SK-N-DZ (cell line): ENCODE measurements around the gene FGFR4. TPM values are rescaled to one million over a fixed set of nuclear protein-coding genes. Genes with fewer than 3 reads are reported as not detected.
A peak's percentile ranks its signal among the peaks of the same experiment; 100 is the strongest.
"Not testable (repeated sequence)": the region's sequence is repeated elsewhere in the genome, so short reads cannot be mapped to it uniquely, and the experiment has no call there.

Experiments used
- DNase-seq: peaks from one replicate; pipeline ENCODE4 v3.0.0-alpha.2; 2015; ENCODE audit warnings: low spot score
- polyA plus RNA-seq, 2 experiments: library from polyadenylated mRNA; depleted of rRNA; stranded (reverse); fragments of >200 nt; gene quantifications; 2 replicates each; pipeline ENCODE4 v1.2.3, GENCODE V29; 2014

The FGFR4 gene
- polyA plus RNA-seq (2014; cell fraction: cytosol; rRNA removed) = 1.4 and 2.1 TPM in 2 replicates
- 1.8 and 2.0 TPM in 2 replicates for polyA plus RNA-seq (2014; cell fraction: nucleus; rRNA removed)

DNA sequence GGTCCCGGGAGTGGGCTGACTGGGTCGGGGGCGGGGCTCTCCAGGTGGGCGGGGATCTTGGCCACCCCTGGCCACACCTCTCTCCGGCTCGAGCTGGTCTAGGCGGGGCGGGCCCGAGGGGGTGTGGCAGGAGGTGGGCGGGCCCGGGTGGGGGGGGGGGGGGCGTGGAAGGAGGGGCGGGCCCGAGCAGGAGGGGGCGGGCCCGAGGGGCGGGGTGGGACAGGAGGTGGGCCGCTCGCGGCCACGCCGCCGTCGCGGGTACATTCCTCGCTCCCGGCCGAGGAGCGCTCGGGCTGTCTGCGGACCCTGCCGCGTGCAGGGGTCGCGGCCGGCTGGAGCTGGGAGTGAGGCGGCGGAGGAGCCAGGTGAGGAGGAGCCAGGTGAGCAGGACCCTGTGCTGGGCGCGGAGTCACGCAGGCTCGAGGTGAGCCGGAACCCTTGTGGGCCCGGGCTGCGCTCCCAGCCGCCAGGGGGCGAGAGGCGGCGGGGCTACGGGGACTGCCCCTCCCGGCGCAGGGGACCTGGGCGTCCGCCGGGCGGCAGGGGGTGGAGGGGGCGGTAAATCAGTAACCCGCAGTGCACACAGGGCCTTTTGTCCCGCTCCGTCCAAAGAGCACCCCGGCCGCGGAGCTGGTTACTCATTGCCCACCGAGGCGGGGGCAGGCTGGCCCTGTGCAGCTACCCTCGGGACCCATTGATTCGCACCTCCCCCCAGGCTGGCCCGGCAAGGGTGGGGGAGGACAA is at the start of gene FGFR4:
TSS of gene FGFR4 (plus strand) at position 262 of the 744 bp plus-strand sequence. CDS start 2,688 bp downstream, outside the sequence.
- DNase-seq = peak; percentile 43

DNA sequence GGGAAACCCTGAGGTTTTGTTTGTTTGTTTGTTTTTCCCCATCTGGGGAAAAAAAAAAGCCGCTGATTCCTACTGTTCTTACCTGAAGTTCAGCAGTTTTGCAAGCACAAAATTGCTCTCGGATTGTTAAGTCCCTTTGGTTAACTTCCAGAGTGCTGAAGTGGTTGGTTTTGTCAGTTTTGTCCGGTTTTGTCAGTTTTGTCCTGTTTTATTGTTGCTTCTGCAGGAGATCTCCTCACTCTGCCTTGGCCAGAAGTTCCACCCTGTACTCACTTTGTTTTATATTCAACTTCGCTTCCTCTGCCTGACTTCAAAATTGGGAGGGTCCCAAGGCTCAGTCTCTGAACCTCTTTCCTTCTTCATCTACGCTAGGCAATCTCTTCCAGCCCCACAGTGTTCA is 49.8 kb upstream of the FGFR4 start:
- DNase-seq = no peak

DNA sequence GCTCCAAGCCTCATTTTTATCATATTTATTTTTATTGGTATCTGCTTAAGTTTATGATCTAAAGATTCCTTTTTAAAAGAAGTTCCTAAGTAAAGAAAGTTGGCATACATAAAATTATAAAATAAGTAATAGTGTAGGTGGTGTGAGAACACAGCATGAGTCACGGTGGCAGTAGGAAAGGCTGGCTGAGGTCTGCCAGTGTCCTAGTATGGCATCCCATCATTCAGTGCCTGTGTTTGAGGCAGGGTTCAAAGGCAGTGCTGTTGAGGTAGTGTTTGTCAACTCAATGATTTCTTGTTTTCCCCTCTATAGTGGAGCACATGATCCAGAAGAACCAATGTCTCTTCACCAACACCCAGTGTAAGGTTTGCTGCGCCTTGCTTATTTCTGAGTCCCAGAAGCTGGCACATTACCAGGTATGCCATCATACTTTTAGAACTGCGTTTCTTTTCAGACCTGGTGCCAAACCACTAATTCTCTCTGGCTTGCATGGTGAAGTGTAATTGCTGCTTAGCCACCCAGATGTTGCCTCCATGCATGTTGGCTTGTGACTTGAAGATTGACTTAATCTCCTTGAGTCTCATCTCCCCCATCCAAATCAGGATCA is 45.8 kb upstream of the FGFR4 start:
- DNase-seq = no peak

DNA sequence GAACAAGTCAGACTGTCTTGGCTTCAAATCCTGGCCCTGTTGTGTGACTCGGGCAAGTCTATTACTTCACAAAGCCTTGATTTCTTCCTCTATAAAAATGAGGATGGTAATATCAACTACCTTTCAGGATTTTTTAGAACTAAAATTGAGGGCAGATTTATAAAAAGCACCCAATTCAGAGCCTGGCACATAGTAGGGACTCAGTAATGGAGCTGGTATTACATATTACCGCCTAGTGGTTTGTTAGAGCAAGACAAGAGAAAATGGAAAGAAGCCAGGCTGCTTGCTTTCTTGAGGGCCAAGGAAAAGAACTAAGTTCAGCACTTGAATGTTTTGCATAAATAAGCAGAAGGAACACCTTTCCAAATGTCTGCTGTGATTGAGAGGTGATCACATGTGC is 44.8 kb upstream of the FGFR4 start:
- no peak for DNase-seq

DNA sequence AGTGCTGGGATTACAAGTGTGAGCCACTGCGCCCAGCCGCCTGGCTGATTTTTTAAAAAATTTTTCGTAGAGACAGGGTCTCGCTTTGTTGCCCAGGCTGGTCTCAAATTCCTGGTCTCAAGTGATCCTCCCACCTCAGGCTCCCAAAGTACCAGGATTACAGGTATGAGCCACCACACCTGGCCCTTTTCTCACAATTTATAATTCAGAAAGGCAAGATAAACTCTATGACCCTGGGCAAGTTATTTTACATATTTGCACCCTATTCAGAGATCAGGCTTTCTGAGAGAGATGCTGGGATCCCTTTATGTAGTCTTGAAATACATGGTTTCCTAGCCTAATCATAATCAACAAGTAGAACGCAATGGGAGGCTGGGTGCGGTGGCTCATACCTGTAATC is 43.6 kb upstream of the FGFR4 start:
- no peak for DNase-seq

DNA sequence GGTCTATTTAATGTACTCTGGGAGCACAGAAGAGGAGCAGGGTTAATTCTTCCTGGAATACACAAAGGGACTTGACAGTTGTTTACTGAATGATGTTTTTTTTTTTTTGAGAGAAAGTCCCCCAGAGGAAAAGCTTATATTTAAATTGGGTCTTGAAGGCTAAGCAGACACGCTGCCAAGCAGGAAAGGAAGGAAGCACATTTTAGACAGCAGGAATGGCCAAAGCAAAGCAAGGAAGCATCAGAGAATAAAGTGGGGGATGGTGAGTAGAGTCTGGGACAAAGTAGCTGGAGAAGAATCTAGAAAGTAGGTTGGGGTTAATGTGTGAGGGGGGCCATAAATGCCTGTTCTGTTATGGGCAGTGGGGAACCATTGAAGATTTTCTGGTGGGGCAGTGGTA is 42.8 kb upstream of the FGFR4 start:
- DNase-seq = no peak

DNA sequence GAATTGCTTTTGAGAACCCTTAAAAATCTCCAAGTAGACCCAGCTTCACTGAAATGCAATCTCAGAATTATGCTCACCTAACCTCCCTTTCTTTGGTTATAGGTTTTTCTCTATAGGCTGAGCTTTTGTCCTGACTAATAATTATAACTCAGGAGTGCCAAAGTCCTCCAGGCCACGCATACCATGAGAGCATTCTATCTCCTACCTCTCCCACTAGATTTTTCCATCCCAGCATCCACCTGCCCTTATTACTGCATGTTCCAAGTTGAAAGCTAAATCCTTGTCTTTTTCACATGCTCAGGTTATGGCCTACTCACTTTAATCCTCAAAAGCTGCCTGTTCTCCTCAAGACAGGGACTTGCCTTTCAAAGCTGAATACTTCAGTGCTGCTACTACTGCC is 42.1 kb upstream of the FGFR4 start:
- DNase-seq = no peak

DNA sequence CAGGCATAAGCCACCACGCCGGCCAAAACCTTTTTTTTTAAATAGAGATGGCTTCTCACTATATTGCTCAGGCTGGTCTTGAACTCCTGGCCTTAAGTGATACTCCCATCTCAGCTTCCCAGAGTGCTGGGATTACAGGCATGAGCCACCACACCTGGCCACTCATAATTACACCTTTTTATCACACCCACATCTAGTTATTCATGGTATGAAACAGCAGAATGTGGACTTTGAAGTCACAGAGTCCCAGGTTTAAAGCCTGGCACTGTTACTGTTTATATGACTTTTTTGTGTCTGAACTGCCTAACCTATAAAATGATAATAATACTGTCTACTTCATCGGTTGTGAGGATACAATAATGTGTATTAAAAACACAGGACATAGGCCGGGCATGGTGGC is 41.1 kb upstream of the FGFR4 start:
- DNase-seq = no peak

DNA sequence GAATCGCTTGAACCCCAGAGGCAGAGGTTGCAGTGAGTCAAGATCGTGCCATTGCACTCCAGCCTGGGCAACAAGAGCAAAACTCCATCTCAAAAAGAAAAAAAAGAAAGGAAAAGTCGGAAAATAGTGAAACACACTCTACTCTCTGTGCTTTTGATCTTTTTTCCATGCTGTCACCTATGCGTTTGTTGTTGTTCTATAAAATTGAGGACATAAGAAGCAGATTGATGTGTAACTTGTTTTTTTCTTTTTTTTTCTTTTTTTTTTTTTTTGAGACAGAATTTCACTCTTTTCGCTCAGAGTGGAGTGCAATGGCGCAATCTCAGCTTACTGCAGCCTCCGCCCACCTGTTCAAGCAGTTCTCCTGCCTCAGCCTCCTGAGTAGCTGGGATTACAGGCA is 38.2 kb upstream of the FGFR4 start:
- DNase-seq = not testable (repeated sequence)

DNA sequence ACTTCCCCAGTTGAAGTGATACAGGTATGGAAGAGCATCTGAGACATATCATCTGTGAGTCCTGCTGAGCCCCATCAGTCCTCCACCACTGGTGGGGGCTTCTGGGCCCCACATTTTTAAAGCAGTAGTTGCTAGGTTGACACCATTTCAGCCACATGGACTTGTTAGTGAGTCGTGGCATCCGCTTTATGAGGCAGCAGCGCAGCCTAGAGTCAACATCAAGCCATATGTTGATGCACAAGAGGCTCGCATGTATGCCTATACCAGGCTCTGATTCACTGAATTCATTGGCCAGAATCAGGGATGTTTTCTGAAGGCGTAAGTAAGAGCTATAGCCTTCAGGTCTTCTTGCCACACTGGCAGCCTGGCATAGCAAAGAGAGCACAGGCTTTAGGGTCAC is 37.4 kb upstream of the FGFR4 start:
- DNase-seq = no peak

DNA sequence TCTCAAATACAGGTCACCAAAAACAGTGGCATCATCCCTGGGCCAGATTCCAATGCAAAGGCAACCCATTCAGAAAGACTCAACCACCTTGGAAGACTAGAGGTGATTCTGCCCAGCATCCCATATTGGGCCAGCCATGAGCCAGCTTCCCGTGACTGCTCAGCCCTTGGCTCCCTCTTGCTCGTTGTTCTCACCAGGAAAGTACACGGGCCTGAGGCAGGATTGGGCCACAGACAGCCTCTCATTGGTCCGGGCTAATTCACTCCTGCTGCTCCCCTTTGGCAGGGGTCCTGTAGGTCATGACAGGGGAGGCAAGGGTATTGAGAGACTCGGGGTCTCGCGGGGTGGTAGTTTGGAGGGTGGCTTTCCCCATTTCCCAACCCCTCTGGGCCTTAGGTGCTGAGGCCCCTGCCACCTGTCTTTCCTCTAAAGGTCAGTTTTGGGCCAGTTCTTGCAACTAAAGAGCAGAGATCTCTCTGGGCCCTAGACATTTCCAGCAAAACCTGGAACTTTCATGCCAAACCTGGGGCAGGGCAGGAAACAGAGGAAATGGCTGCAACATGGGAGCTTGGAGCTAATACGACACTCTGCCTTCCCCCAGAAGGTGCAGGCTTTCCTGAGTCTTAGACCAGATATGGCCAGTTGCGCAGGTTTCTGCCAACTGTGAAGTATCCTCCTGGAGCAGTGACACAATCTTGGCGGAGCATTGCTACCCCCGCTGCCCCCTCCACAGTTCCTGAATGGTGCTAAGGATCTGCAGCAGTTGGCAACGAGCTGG is 22.0 kb upstream of the FGFR4 start:
- no peak for DNase-seq

DNA sequence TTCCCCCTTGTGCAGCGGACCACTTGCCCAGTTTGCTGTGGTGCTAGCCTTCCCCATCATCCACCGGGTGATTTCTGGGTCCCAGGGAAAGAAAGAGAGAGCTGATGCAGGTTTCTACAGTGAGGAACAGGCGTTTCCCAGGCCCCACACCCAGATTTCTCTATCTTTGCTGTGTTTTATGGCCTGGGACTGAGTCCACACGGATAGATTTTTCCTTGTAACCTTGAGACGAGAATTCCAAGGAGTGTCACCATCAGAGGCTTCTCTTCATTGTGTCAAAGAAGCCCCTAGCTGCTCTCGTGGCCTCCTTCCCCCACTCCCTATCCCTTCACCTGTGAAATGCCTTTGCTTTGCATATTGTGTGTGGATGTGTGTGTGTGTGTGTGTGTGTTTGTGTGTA is 21.2 kb upstream of the FGFR4 start:
- no peak for DNase-seq

DNA sequence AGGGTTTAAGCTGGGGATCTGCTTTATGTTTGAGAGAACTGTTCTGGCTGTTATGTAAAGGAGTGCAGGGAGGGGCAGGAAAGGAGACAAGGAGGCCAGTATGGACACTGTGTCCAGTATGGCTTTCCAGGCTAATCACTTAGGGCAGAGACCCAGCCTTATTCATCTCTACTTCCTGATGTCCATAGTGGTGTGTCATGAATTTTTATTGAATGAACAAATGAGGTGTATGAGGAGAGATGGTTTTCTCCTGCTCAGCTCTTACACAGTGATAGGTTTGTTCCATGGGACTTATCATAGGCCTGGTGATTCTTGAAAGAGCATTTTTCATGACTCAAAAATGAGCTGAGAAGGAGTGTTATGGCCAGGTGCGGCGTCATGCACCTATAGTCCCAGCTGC is 20.5 kb upstream of the FGFR4 start:
- no peak for DNase-seq

DNA sequence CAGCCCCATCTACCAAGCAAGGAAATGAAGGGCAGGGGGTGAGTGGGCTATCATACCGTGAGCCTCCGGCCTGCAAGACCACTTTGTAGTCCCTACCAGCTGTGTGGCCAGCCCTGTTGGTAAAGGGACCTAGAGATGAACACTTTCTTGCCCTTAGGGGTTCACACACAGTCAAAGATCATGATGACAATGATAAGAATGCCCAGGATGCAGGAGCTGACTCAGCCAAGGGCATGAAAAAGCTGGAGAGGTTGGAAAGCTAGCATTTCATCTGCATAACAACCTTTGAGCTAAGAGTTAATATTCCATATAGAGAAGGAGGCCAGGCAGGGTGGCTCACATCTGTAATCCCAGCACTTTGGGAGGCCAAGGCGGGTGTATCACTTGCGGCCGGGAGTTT is 19.2 kb upstream of the FGFR4 start:
- no peak for DNase-seq

DNA sequence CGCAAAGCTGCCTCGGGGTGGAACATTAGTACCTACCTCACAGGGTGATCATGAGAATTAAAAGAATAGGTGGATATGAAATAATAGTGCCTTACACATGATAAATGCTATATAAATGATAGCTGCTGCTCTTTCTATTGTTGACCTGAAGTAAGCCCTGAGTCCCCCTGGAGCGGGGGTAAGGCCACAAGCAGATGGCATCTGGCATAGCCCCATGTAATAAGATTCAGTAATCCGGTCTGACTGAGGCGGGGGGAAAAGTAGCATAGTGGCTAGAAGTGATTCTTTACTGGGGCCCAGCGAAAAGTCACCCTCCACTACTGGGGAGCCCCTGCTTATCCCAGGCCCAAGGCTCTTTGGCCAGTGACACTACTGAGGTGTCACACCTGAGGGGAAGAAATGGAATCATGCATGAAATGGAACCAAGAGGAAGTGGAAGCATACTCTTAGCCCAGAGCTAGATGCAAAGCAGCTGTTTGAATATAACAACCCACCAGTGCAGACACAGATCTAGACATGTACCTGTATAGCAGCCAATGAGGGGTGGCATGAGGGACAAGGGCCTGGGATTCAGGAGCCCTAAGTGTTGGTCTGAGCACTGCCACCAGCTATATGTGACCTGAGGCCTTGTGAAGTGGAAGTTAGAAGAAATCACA is 16.1 kb upstream of the FGFR4 start:
- DNase-seq = no peak

DNA sequence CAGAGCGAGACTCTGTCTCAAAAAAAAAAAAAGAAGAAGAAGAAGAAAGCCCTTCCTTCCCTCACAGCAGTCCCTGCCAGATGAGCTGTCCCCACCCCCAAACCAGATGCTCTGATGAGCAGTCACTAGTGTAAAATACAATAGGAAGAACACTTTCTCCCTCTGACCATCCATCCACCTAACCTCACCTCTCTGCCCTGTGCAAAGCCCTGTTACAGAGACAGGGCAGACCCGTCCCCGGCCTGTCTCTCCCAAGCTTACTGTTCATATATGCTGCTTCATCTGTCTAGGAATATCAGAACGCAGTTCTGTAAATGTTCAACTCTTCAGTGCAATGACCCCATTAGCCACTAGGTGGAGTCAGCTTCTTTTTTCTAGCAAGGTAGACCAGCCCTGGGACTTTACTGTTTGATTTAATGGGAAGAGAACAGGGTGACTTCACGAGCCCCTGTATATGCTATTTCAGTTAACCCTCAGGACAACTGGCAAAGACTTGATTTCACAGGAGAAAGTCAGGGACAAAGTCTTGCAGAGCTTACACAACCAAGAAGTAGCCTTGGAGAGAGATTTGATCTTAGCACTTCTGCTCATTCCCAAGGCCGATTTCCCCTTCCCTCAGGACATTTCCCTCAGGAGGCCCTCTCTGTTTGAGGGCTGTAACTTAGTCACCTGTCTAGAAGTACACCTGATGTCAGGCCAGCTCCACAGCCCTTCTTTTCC is 14.9 kb upstream of the FGFR4 start:
- DNase-seq = peak; percentile 85

DNA sequence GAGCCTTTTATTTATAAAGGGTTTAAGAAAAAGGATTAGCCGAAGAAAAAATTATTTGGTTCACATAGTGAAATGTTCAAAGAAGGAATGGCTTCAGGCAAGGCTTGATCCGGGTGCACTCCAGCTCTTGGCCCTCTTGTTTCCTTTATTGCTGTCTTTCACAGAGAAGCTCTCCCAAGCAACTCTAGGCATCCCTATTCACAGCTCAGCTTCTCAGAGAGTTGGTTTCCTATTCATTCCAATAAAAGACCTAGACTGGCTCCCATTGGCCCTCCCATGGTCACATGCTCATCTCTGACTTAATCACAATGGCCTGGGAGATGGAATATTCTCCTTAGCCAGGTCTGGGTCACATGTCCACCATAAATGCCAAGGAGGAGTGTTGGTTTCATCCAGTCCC is 9.4 kb upstream of the FGFR4 start:
- no peak for DNase-seq

DNA sequence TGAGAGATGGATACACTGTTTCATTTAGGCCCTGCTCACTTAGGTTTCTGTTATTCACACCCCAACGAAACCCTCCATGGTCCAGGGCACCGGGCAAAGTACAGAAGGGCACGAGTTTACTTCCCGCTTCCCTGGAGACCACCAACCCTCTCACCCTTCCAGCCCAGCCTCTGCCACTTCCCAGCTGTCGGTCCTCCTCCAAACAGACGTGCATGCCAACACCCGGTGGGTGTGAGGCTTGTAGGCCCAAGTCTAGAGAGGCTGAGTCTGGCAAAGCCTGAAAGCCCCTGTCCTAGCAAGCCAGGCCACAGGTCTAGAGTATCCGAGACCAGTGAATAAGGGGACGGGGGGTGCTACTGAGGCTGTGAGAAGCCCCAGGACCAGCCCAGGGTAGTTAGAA is 7.1 kb upstream of the FGFR4 start:
- DNase-seq = no peak

DNA sequence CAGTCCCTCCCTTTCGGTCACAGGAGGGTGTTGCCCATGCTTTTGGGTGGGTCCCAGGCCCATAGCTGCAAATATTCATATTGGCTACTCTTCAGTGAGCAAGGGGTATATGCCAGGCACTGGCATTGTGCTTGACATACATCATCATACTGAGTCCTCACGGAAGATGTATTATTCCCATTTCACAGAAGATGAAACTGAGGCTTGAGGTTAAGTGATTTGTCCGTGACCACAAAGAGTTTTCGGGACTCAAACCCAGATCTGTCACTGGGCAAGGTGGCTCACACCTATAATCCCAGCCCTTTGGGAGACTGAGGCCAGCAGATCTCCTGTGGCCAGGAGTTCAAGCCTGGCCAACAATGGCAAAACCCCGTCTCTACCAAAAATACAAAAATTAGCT is 6.5 kb upstream of the FGFR4 start:
- no peak for DNase-seq

DNA sequence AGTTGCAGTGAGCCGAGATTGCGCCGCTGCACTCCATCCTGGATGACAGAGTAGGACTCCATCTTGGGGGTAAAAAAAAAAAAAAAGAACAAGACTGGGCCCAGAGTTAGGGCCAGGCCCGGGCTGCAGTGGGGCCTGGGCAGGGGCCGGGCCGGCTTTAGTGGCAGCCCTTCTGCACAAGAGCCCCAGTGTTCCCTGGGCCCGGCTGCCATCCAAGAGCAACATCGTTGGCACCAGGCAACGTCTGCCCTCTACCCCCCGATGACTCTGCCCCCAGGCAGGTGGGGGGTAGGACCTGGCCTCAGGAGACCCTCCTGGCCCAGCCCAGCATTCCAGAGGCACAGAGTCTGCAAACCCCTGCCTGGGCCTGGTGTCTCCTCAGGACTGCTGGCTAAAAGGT is 4.9 kb upstream of the FGFR4 start:
- no peak for DNase-seq

DNA sequence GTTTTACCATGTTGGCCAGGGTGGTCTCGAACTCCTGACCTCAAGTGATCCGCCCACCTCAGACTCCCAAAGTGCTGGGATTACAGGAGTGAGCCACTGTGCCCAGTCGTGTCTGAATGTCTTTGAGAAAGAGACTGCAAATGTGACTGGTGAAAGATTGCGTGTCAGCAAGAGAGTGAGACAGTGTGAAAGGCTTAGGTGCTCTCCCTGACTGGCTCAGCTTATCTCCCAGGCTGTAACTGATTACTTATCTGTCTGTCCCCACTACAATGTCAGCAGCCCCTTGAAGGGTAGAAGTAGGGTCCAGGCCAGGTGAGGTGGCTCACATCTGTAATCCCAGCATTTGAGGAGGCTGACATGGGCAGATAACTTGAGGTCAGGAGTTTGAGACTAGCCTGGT is 3.4 kb upstream of the FGFR4 start:
- no peak for DNase-seq
